Esophagus mucosa (tissue), 1 donor: ENCODE measurements around the gene MNAT1. TPM values are rescaled to one million over a fixed set of nuclear protein-coding genes. Genes with fewer than 3 reads are reported as not detected.
"Not testable (repeated sequence)": the region's sequence is repeated elsewhere in the genome, so short reads cannot be mapped to it uniquely, and the experiment has no call there.

Experiments
- ATAC-seq: fragments of 200-7000 bp; cut with Tn5 transposase; one replicate; pipeline ENCODE4 v1.9.1; 2020
- total RNA-seq: library from RNA; stranded (reverse); gene quantifications from one replicate; pipeline ENCODE4 v1.2.4, GENCODE V29; 2023
- donor health status: DM: yes; HTN: yes; CAD: no.

MNAT1 gene
- total RNA-seq, 1 donor from 2014 or later = 25.3 TPM

GRCh38 chr14:60805841-60806430 lies 71.4 kb downstream of the MNAT1 start:
- ATAC-seq = no peak

- ATAC-seq = no peak
These were observed 72.7 kb downstream of the MNAT1 start for GRCh38 chr14:60807247-60807646.

GRCh38 chr14:60807971-60808370 lies 73.4 kb downstream of the MNAT1 start:
- no peak for ATAC-seq

DNA sequence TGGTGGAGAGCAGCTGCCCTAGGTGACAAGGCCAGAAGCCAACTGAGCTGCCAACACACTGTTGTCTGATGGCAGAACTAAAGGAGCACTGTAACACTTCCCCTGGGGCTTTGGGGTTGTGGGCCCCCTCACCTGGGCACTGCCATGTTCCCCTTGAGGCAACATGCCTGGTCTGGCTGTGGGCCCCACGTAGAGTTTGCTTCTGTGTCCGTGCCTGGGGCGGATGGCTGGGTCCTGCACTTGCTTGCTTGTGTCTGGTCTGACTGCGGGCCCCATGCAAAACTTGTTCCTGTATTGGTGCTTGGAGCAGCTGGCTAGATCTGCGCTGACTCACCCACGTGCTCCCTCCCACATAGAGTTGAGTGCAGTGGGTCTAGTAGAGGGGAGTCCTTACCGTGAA lies 78.4 kb downstream of the MNAT1 start:
- no peak for ATAC-seq

DNA sequence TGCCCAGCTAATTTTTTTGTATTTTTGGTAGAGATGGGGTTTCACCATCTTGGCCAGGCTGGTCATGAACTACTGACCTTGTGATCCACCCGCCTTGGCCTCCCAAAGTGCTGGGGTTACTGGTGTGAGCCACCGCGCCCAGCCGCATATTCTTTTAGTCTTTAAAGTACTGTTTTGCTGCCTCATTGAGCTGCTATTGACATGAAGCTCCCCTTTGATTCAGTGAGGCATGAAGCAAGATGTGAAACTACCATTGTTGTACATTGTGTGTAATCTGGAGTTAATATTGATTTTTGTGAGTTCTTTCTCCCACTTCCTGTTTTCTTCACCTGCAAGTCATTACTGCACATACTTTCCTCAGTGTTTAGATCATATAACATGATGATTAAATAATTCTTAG lies 80.8 kb downstream of the MNAT1 start:
- ATAC-seq = no peak

DNA sequence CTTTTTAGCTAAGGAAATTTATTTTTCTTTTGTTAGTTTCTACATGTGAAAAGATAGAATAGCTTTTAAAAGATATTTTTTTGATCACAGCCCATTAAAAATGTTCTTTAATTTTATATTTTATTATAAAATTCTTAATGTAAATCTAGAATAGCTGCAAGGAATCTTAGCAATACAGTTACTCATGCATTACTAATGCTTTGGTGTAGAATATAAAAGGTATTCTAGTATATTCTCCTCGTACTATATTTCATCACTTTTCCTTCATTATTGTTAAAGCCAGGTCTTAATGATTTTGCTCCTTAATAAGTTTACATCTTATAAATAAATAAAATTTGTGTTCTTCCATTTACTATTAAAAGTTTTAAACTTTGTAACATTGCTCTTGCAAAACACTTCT lies 82.6 kb downstream of the MNAT1 start:
- ATAC-seq = no peak

DNA sequence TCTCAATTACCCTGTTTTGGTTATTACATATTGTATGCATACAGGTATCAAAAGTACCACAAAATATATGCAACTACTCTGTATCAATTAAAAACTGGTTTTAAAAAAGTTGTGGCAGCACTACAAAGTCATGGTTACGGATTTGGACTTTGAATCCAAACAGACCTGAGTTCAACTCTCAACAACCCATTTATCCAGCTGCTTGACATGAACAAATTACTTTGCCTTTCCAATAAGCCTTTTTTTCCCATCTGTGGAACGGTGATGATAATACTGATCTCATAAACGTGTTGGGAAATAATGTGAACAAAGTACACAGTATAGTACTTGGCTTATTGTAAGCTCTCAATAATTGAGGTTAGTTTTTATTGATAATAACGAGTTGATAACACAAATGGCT lies 85.0 kb downstream of the MNAT1 start:
- ATAC-seq = no peak

DNA sequence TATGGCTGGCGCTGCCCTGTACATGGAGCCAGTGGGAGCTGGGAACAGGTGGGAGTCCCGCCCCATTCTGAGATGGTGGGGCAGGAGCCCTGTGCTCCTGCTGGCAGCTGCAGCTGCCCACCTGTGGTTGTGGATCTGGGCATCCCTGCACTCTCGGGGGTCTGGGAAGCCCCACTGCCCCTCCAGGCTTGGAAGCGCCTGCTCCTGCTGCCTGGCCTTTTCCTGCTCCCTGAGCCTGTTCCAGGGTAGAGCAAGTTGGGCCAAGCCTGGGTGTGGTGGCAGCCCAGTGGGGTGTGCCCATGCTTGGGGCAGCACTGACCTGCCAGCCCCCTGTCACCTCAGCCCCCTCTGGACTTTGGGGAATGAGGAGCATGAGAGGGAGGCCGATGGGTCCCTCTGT lies 104.0 kb downstream of the MNAT1 start:
- no peak for ATAC-seq

GRCh38 chr14:60839057-60839456 lies 104.5 kb downstream of the MNAT1 start:
- ATAC-seq = no peak

DNA sequence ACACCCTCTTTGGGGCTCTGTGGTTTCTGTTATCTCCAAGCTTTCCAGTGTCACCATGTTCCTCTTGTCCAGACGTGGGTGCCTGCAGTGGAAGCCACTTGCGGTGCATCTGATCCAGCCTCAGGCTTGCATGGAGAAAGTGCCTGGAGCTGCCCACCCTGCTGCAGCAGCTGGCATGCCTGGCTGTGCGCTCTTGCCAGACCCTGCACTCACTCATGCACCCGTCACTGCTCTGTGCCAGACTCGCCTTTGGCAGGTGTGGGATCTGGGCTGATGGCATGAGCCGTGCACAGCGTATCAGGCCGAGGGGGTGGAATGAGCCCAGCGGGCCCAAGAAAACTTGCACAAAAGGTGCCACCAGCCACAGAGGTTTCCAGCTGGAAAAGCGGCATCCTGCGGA lies 105.1 kb downstream of the MNAT1 start:
- no peak for ATAC-seq

DNA sequence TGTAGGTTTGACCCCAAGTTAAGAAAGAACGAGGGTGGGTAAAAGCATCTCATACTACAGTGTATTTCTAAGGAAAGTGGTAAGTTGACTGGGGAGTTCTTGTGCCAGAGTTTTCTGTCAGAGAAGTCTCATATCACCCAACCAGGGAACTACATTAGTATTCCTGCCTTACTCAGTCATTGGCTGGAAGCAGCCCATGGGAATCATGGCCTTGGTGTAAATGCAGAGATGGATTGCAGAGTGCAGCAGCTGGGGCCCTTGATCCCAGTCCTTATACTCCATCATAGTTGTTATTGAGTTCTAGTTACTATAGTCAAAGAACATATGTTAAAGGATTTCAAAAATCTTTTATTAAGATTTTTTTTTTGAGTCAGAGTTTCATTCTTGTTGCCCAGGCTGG lies 105.8 kb downstream of the MNAT1 start:
- ATAC-seq = no peak

- no peak for ATAC-seq
These were observed 111.0 kb downstream of the MNAT1 start for GRCh38 chr14:60845523-60845922.

- no peak for ATAC-seq
These were observed 113.5 kb downstream of the MNAT1 start for GRCh38 chr14:60848066-60848465.

DNA sequence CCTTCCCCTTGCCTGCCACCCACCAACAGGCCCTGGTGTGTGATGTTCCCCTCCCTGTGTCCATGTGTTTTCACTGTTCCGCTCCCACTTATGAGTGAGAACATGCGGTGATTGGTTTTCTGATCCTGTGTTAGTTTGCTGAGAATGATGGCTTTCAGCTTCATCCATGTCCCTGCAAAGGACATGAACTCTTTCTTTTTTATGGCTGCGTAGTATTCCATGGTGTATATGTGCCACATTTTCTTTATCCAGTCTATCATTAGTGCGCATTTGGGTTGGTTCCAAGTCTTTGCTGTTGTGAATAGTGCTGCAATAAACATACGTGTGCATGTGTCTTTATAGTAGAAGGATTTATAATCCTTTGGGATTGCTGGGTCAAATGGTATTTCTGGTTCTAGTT lies 117.1 kb downstream of the MNAT1 start:
- ATAC-seq = not testable (repeated sequence)

- ATAC-seq = no peak
These were observed 121.5 kb downstream of the MNAT1 start for GRCh38 chr14:60856111-60856510.

- ATAC-seq = no peak
These were observed 125.0 kb downstream of the MNAT1 start for GRCh38 chr14:60859525-60859924.

- ATAC-seq = no peak
These were observed 127.1 kb downstream of the MNAT1 start for GRCh38 chr14:60861545-60862140.

DNA sequence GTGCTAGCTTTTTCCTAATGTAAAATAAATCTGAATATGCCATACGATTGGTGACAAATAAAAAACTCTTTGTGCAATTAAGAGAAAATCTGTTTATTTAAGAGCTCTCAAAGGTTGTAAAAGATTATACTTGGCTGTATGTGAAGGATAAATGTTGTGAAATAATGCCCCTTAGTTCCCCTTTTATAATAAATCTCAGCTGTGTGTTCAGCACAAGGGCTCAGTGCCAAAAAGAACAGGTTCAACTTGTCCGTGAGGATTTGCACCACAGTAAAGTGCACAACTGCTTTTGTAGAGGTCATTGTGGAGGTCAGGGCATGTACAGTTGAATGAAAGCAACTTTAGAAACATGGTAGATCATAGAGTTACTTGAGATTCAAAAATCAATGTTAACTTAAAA lies 127.7 kb downstream of the MNAT1 start:
- ATAC-seq = peak; percentile 91

- no peak for ATAC-seq
These were observed 128.7 kb downstream of the MNAT1 start for GRCh38 chr14:60863249-60863648.

DNA sequence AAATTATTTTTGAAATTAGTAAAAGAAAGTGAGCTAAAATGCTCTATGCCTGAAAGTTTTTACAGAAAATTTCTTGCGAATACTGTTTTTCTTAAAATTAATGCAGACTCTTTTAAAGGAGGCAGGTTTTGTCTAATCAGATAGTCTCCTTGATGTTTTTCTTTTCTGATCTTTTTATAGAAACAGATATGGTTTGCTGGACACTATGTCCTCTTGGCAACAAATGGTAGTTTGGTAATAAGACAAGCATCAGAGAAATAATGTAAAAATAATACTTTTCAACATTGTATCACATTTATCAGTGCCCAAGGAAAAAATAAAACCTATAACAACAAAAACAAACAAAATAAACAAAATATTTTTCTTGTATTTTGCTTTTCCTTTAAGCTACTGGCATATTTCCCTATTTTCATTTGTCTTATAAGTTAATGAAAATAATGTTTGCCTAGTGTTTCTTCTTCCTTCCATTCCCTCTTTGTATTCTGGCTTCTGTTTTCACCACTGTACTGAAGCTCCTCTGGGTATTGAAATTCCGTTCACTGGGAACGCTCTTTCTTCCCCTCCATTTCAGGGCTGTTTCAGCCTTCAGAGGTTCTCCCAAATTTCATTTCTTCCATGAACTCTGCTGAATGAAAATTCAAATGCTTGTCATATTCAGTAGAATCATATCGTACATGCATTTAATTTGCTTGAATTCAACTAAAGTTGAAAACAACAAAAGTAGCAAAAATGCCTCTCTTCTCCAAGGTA lies 131.0 kb downstream of the MNAT1 start:
- no peak for ATAC-seq

GRCh38 chr14:60867503-60868172 lies 133.1 kb downstream of the MNAT1 start:
- ATAC-seq = no peak

- ATAC-seq = no peak
These were observed 143.6 kb downstream of the MNAT1 start for GRCh38 chr14:60878121-60878520.

- no peak for ATAC-seq
These were observed 144.0 kb downstream of the MNAT1 start for GRCh38 chr14:60878536-60878935.

- no peak for ATAC-seq
These were observed 147.7 kb downstream of the MNAT1 start for GRCh38 chr14:60882219-60882618.
